Neural progenitor cell (in vitro differentiated cells): Measurements from ENCODE around the gene ANKRD23. TPM values are rescaled to one million over a fixed set of nuclear protein-coding genes. Genes with fewer than 3 reads are reported as not detected.

Experiments
- DNase-seq: peaks from one replicate; pipeline ENCODE4 v3.0.0-alpha.2; 2016; ENCODE audit warnings: low spot score
- H2AFZ ChIP-seq: fragments of 200-600 bp; sonication (generic); replicated peaks from 2 replicates; pipeline ENCODE4 v1.6.1; 2016; ENCODE audit warnings: antibody characterized with exemption
- H3F3A ChIP-seq: fragments of 200-600 bp; sonication (generic); 2 replicates; pipeline ENCODE4 v1.6.1; 2016; ENCODE audit warnings: antibody characterized with exemption, low read depth
- H3K27ac ChIP-seq: fragments of 200-600 bp; sonication (generic); 2 replicates; pipeline ENCODE4 v1.5.1; 2016; ENCODE audit warnings: mild to moderate bottlenecking
- H3K27me3 ChIP-seq: fragments of 200-600 bp; sonication (generic); 2 replicates; pipeline ENCODE4 v1.6.1; 2016; ENCODE audit warnings: mild to moderate bottlenecking, moderate library complexity
- H3K36me3 ChIP-seq: fragments of 200-600 bp; sonication (generic); 2 replicates; pipeline ENCODE4 v1.5.1; 2016
- H3K4me1 ChIP-seq: fragments of 200-600 bp; sonication (generic); 2 replicates; pipeline ENCODE4 v1.6.1; 2016; ENCODE audit warnings: mixed run types
- H3K4me2 ChIP-seq: fragments of 200-600 bp; sonication (generic); 2 replicates; pipeline ENCODE4 v1.6.1; 2016
- H3K4me3 ChIP-seq: fragments of 200-600 bp; sonication (generic); 2 replicates; pipeline ENCODE4 v1.5.1; 2016
- H3K79me2 ChIP-seq: fragments of 200-600 bp; sonication (generic); 2 replicates; pipeline ENCODE4 v1.6.1; 2016; ENCODE audit warnings: low read depth
- H3K9ac ChIP-seq: fragments of 200-600 bp; sonication (generic); 2 replicates; pipeline ENCODE4 v1.6.1; 2016
- H3K9me3 ChIP-seq: fragments of 200-600 bp; sonication (generic); 2 replicates; pipeline ENCODE4 v1.5.1; 2016; ENCODE audit warnings: low read depth
- H4K20me1 ChIP-seq: fragments of 200-600 bp; sonication (generic); 2 replicates; pipeline ENCODE4 v1.6.1; 2016; ENCODE audit warnings: low read depth
- H3K27ac Mint-ChIP-seq: 3 replicates; pipeline ENCODE4 v1.8.0; 2021; ENCODE audit warnings: mixed read lengths
- H3K27me3 Mint-ChIP-seq: 2 replicates; pipeline ENCODE4 v1.8.0; 2022; ENCODE audit warnings: low read depth, mild to moderate bottlenecking, inconsistent platforms, moderate library complexity, mixed read lengths; ENCODE audit not compliant: insufficient read depth
- H3K36me3 Mint-ChIP-seq: 3 replicates; pipeline ENCODE4 v1.8.0; 2021; ENCODE audit warnings: mixed read lengths
- H3K4me1 Mint-ChIP-seq: 3 replicates; pipeline ENCODE4 v1.8.0; 2021; ENCODE audit warnings: mixed read lengths
- H3K4me3 Mint-ChIP-seq: 3 replicates; pipeline ENCODE4 v1.8.0; 2021; ENCODE audit warnings: mild to moderate bottlenecking, moderate library complexity, mixed read lengths
- H3K9me3 Mint-ChIP-seq: 3 replicates; pipeline ENCODE4 v1.8.0; 2020; ENCODE audit warnings: mixed read lengths
- CTCF ChIP-seq: fragments of 200-600 bp; sonication (generic); IDR thresholded peaks from 2 replicates; pipeline ENCODE4 v1.5.1; 2017; ENCODE audit warnings: antibody characterized with exemption, mild to moderate bottlenecking
- EZH2 ChIP-seq: fragments of 200-600 bp; sonication (generic); IDR thresholded peaks from 2 replicates; pipeline ENCODE4 v1.6.1; 2017; ENCODE audit warnings: antibody characterized with exemption, mild to moderate bottlenecking, moderate library complexity
- EZH2phosphoT487 ChIP-seq: fragments of 200-600 bp; sonication (generic); IDR thresholded peaks from 2 replicates; pipeline ENCODE4 v1.6.1; 2017; ENCODE audit warnings: antibody characterized with exemption
- total RNA-seq: library from RNA; depleted of rRNA; stranded (reverse); fragments of >200 nt; gene quantifications from 2 replicates; pipeline ENCODE4 v1.2.3, GENCODE V29; 2015; ENCODE audit warnings: low replicate concordance

Gene ANKRD23
- total RNA-seq, 1 donor from 2014 or later = 10.8 TPM

DNA sequence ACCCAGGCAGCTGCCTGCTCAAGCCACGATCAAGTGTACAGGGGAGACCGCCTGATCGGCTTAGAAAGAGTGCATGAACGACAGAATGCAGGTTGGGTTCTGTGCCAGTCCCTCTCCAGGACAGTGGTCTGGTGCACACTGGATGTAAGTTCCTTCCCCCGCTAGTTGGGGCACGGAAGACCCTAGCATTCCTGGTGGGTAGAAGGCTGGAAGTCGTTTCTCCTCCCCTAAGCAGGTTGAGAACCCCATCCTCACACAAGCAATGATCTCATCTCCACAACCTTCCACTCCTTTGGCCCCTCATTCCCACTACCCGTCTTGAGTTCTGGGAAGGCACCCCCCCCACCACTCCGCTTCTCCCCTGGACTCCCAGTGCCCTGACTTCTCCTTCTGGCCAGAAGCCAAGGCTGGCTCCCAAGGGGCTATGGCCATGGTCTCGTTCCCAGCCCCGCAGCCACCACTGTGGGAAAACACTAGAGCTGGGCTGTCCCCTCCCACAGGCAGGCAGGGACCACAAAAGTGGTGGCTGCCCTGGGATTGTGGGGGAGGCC, 15.4 kb upstream of the ANKRD23 start:
- H3K36me3 ChIP-seq = no peaks in the 10 kb centered on the region
- peaks cover 10% of the 10 kb centered on the region for H3K4me1 ChIP-seq
- no peaks in the 10 kb centered on the region for H3K27me3 ChIP-seq
- H3K4me3 Mint-ChIP-seq = peak overlapping the region; percentile 91
- peaks cover 39% of the 10 kb centered on the region for H3F3A ChIP-seq
- no peaks in the 10 kb centered on the region for H3K9me3 Mint-ChIP-seq
- no peak overlapping the region for H3K9ac ChIP-seq
- H3K9me3 ChIP-seq = no peaks in the 10 kb centered on the region
- no peak overlapping the region for H2AFZ ChIP-seq
- DNase-seq = peak; percentile 37
- no peak overlapping the region for H3K27ac ChIP-seq
- peak overlapping the region; percentile 54 for H3K4me3 ChIP-seq
- peaks cover 37% of the 10 kb centered on the region for H3K79me2 ChIP-seq
- H4K20me1 ChIP-seq = peaks cover 57% of the 10 kb centered on the region
- no peak overlapping the region for H3K27ac Mint-ChIP-seq
- peak overlapping the region; percentile 85 for H3K4me2 ChIP-seq
- no peak for TF ChIP-seq EZH2
- no peak for TF ChIP-seq CTCF
- TF ChIP-seq EZH2phosphoT487 = no peak
- H3K36me3 Mint-ChIP-seq = peaks cover 15% of the 10 kb centered on the region
- H3K4me1 Mint-ChIP-seq = peaks cover 32% of the 10 kb centered on the region
- peaks cover 10% of the 10 kb centered on the region for H3K27me3 Mint-ChIP-seq

- H3K9me3 Mint-ChIP-seq = no peaks in the 10 kb centered on the region
- H3K4me3 ChIP-seq = peak within 1 kb of the TSS; percentile 80
- H3K4me3 Mint-ChIP-seq = peak within 1 kb of the TSS; percentile 91
- H3K79me2 ChIP-seq = peaks cover 29% of the 10 kb centered on the region
- peaks cover 10% of the 10 kb centered on the region for H3K4me1 ChIP-seq
- H3K9ac ChIP-seq = peak within 1 kb of the TSS; percentile 54
- peaks cover 9% of the 10 kb centered on the region for H3K27me3 Mint-ChIP-seq
- H4K20me1 ChIP-seq = peaks cover 46% of the 10 kb centered on the region
- H3K4me2 ChIP-seq = peak within 1 kb of the TSS; percentile 96
- H3K27ac ChIP-seq = no peak within 1 kb of the TSS
- H2AFZ ChIP-seq = peak within 1 kb of the TSS; percentile 38
- peaks cover 39% of the 10 kb centered on the region for H3F3A ChIP-seq
- peaks cover 16% of the 10 kb centered on the region for H3K36me3 Mint-ChIP-seq
- H3K9me3 ChIP-seq = no peaks in the 10 kb centered on the region
- DNase-seq = peak; percentile 100
- H3K36me3 ChIP-seq = no peaks in the 10 kb centered on the region
- no peaks in the 10 kb centered on the region for H3K27me3 ChIP-seq
- TF ChIP-seq EZH2 (no peak), CTCF (peak; percentile 75)
- H3K27ac Mint-ChIP-seq = peak within 1 kb of the TSS; percentile 21
- peaks cover 32% of the 10 kb centered on the region for H3K4me1 Mint-ChIP-seq
Observed at GRCh38 chr2:96857667-96858372, 14.0 kb upstream of the ANKRD23 start, which contains the start of gene ANKRD39. ANKRD39 (minus strand) TSS chr2:96858016; CDS start chr2:96857987, 29 bp downstream.

- peaks cover 19% of the 10 kb centered on the region for H3K36me3 Mint-ChIP-seq
- Histone ChIP-seq H3K79me2 (peaks cover 29% of the 10 kb centered on the region), H2AFZ (peak overlapping the region; percentile 38), H3F3A (peaks cover 35% of the 10 kb centered on the region), H3K27me3 (no peaks in the 10 kb centered on the region), H3K27ac (no peak overlapping the region), H3K9ac (peak overlapping the region; percentile 54), H3K4me1 (peaks cover 10% of the 10 kb centered on the region), H3K9me3 (no peaks in the 10 kb centered on the region), H3K36me3 (no peaks in the 10 kb centered on the region), H3K4me3 (peak overlapping the region; percentile 80), H4K20me1 (peaks cover 41% of the 10 kb centered on the region), H3K4me2 (peak overlapping the region; percentile 96)
- no peak for TF ChIP-seq EZH2
- TF ChIP-seq EZH2phosphoT487 = no peak
- no peak for TF ChIP-seq CTCF
- H3K27me3 Mint-ChIP-seq = peaks cover 12% of the 10 kb centered on the region
- peak overlapping the region; percentile 21 for H3K27ac Mint-ChIP-seq
- DNase-seq = peak; percentile 44
- H3K4me3 Mint-ChIP-seq = peak overlapping the region; percentile 91
- H3K9me3 Mint-ChIP-seq = no peaks in the 10 kb centered on the region
- peaks cover 32% of the 10 kb centered on the region for H3K4me1 Mint-ChIP-seq
Observed at GRCh38 chr2:96856776-96857666, 13.2 kb upstream of the ANKRD23 start.
